Liver (tissue), 9 donors: Measurements from ENCODE around the gene CELA3B. TPM values are rescaled to one million over a fixed set of nuclear protein-coding genes. Genes with fewer than 3 reads are reported as not detected.

Experiments used
- DNase-seq: peaks from one replicate; pipeline ENCODE4 v3.0.0-alpha.2; 2017; ENCODE audit warnings: low spot score
- H3K27ac ChIP-seq, 2 donors: one replicate each; pipeline ENCODE4 v1.7.0; 2013; ENCODE audit warnings: inconsistent platforms in 2 of 2, low read length in 2 of 2, control low read depth in 1 of 2, low read depth in 1 of 2, mild to moderate bottlenecking in 1 of 2
- H3K27me3 ChIP-seq, 4 donors: one replicate each; pipeline versions ENCODE4 v1.6.1 to v1.7.0; 2013; ENCODE audit warnings: low read length in 3 of 4, inconsistent platforms in 1 of 4, mild to moderate bottlenecking in 1 of 4, moderate library complexity in 1 of 4; ENCODE audit not compliant: control insufficient read depth in 4 of 4, insufficient read depth in 4 of 4
- H3K36me3 ChIP-seq, 4 donors: one replicate each; pipeline versions ENCODE4 v1.6.1 to v1.7.0; 2013; ENCODE audit warnings: low read length in 3 of 4, mild to moderate bottlenecking in 3 of 4, low read depth in 1 of 4, moderate library complexity in 1 of 4; ENCODE audit not compliant: control insufficient read depth in 4 of 4, insufficient read depth in 3 of 4
- H3K4me1 ChIP-seq, 4 donors: one replicate each; pipeline versions ENCODE4 v1.6.1 to v1.7.0; 2013; ENCODE audit warnings: low read length in 3 of 4, mild to moderate bottlenecking in 3 of 4, moderate library complexity in 1 of 4; ENCODE audit not compliant: control insufficient read depth in 4 of 4, insufficient read depth in 4 of 4
- H3K4me3 ChIP-seq, 3 donors: one replicate each; pipeline versions ENCODE4 v1.6.1 to v1.7.0; 2013; ENCODE audit warnings: low read length in 3 of 3, control low read depth in 1 of 3, low read depth in 1 of 3, mild to moderate bottlenecking in 1 of 3
- H3K9ac ChIP-seq, 2 donors: one replicate each; pipeline ENCODE4 v1.7.0; 2013; ENCODE audit warnings: low read length in 2 of 2, mild to moderate bottlenecking in 2 of 2, moderate library complexity in 2 of 2, control low read depth in 1 of 2, low read depth in 1 of 2
- H3K9me3 ChIP-seq, 4 donors: one replicate each; pipeline versions ENCODE4 v1.6.1 to v1.7.0; 2013; ENCODE audit warnings: low read length in 3 of 4; ENCODE audit not compliant: control insufficient read depth in 4 of 4
- ATF3 ChIP-seq: IDR thresholded peaks from 2 replicates; pipeline ENCODE4 v1.6.1; 2016; ENCODE audit warnings: antibody characterized with exemption
- CTCF ChIP-seq: fragments of 150-350 bp; IDR thresholded peaks from 2 replicates; pipeline ENCODE4 v1.5.1; 2017; ENCODE audit warnings: improper control_type of control experiment, low read depth, low read length; ENCODE audit not compliant: missing input control
- EGR1 ChIP-seq, 2 donors: IDR thresholded peaks; 2 replicates each; pipeline ENCODE4 v1.6.1; 2016 to 2018; ENCODE audit warnings: antibody characterized with exemption in 2 of 2, low read depth in 2 of 2
- FOXA1 ChIP-seq: IDR thresholded peaks from 2 replicates; pipeline ENCODE4 v1.6.1; 2016; ENCODE audit warnings: antibody characterized with exemption
- FOXA2 ChIP-seq: IDR thresholded peaks from 2 replicates; pipeline ENCODE4 v1.6.1; 2016; ENCODE audit warnings: antibody characterized with exemption
- GABPA ChIP-seq, 2 donors: IDR thresholded peaks in 1 of 2; conservative IDR thresholded peaks in 1 of 2; 2 replicates each; pipeline ENCODE4 v1.6.1; 2016; ENCODE audit warnings: antibody characterized with exemption in 2 of 2, mild to moderate bottlenecking in 1 of 2, moderate library complexity in 1 of 2
- HNF4A ChIP-seq, 2 donors: conservative IDR thresholded peaks; 2 replicates each; pipeline ENCODE4 v1.6.1; 2016; ENCODE audit warnings: antibody characterized with exemption in 2 of 2, mild to moderate bottlenecking in 2 of 2
- HNF4G ChIP-seq: IDR thresholded peaks from 2 replicates; pipeline ENCODE4 v1.6.1; 2016; ENCODE audit warnings: antibody characterized with exemption
- JUND ChIP-seq, 2 donors: IDR thresholded peaks; 2 replicates each; pipeline ENCODE4 v1.6.1; 2016; ENCODE audit warnings: antibody characterized with exemption in 2 of 2
- MAX ChIP-seq: IDR thresholded peaks from 2 replicates; pipeline ENCODE4 v1.6.1; 2016; ENCODE audit warnings: antibody characterized with exemption
- NR2F2 ChIP-seq: IDR thresholded peaks from 2 replicates; pipeline ENCODE4 v1.6.1; 2016; ENCODE audit warnings: antibody characterized with exemption
- RAD21 ChIP-seq, 2 donors: IDR thresholded peaks; 2 replicates each; pipeline ENCODE4 v1.6.1; 2016; ENCODE audit warnings: antibody characterized with exemption in 2 of 2, mild to moderate bottlenecking in 2 of 2
- REST ChIP-seq: IDR thresholded peaks from 2 replicates; pipeline ENCODE4 v1.6.1; 2016; ENCODE audit warnings: antibody characterized with exemption, mild to moderate bottlenecking
- RXRA ChIP-seq, 2 donors: IDR thresholded peaks; 2 replicates each; pipeline ENCODE4 v1.6.1; 2017 to 2018; ENCODE audit warnings: antibody characterized with exemption in 2 of 2, mild to moderate bottlenecking in 1 of 2
- ZBTB33 ChIP-seq: IDR thresholded peaks from 2 replicates; pipeline ENCODE4 v1.6.1; 2016; ENCODE audit warnings: antibody characterized with exemption
- WGBS: extraction: QIAGEN DNeasy Blood & Tissue Kit; methylation state at CpG from one replicate; pipeline ENCODE4 v1.1.7; 2013; 5-methylcytosine and 5-hydroxymethylcytosine counted together
- polyA plus RNA-seq, 2 donors: library from polyadenylated mRNA; stranded (reverse) in 1 of 2; unstranded in 1 of 2; fragments of 200-250 nt in 1 of 2; fragments of >200 nt in 1 of 2; fragmentation: Nextera tagmentation in 1 of 2; extraction: Ambion mirVana in 1 of 2; gene quantifications; one replicate each; pipeline versions ENCODE4 v1.2.1 to v1.2.3, GENCODE V29; 2013 to 2015
- total RNA-seq, 2 donors: library from RNA; depleted of rRNA; stranded (reverse); fragments of >200 nt; gene quantifications; one replicate each; pipeline ENCODE4 v1.2.3, GENCODE V29; 2014
- donor health status: healthy.
- donor health status: healthy.
- donor health status: healthy.
- donor health status: healthy.
- donor health status: healthy.

CELA3B gene
- total and polyA plus RNA-seq, 4 donors, result not detected

GRCh38 chr1:21955501-21956281 is 21.1 kb upstream of the CELA3B start:
- no peak for TF ChIP-seq GABPA (IDR thresholded peaks at IDR 0.05 in 1 of 2, conservative IDR thresholded peaks at IDR 0.05 in 1 of 2)
- no peak for TF ChIP-seq FOXA2
- no peak for TF ChIP-seq HNF4A (conservative IDR thresholded peaks at IDR 0.05)
- TF ChIP-seq EGR1 (IDR thresholded peaks at IDR 0.05; ENCODE audit: low read depth in 2 of 2), result no peak
- no peak for TF ChIP-seq REST
- no peak for TF ChIP-seq JUND (IDR thresholded peaks at IDR 0.05)
- H3K9me3 ChIP-seq, result no peaks in the 10 kb centered on the region
- peaks cover 0 to 8% (median 0%) of the 10 kb centered on the region in 4 donors for H3K4me1 ChIP-seq
- H3K4me3 ChIP-seq, result no peak overlapping the region
- DNase-seq, result no peak
- H3K27me3 ChIP-seq, result no peaks in the 10 kb centered on the region
- no peak overlapping the region for H3K9ac ChIP-seq
- H3K27ac ChIP-seq, result no peak overlapping the region
- WGBS, result 76% methylated on average over 9 of the region's 9 CpGs
- no peaks in the 10 kb centered on the region for H3K36me3 ChIP-seq

- H3K27me3 ChIP-seq, result no peaks in the 10 kb centered on the region
- 43% methylated on average over 18 of the region's 18 CpGs for WGBS
- H3K9ac ChIP-seq, result no peak overlapping the region
- H3K9me3 ChIP-seq, result no peaks in the 10 kb centered on the region
- H3K36me3 ChIP-seq, result no peaks in the 10 kb centered on the region
- DNase-seq, result no peak
- no peak overlapping the region for H3K27ac ChIP-seq
- no peak overlapping the region for H3K4me3 ChIP-seq
- no peak for TF ChIP-seq EGR1 (IDR thresholded peaks at IDR 0.05; ENCODE audit: low read depth in 2 of 2)
- no peak for TF ChIP-seq JUND (IDR thresholded peaks at IDR 0.05)
- TF ChIP-seq MAX, result no peak
- no peak for TF ChIP-seq ZBTB33
- TF ChIP-seq RAD21 (IDR thresholded peaks at IDR 0.05), result no peak
- no peak for TF ChIP-seq FOXA2
- no peak for TF ChIP-seq NR2F2
- no peak for TF ChIP-seq CTCF
- no peak for TF ChIP-seq HNF4G
- no peak for TF ChIP-seq FOXA1
- TF ChIP-seq HNF4A (conservative IDR thresholded peaks at IDR 0.05), result no peak
- TF ChIP-seq REST, result no peak
- TF ChIP-seq GABPA (IDR thresholded peaks at IDR 0.05 in 1 of 2, conservative IDR thresholded peaks at IDR 0.05 in 1 of 2), result no peak
- no peak for TF ChIP-seq ATF3
- TF ChIP-seq RXRA (IDR thresholded peaks at IDR 0.05), result no peak
- peaks cover 0 to 8% (median 0%) of the 10 kb centered on the region in 4 donors for H3K4me1 ChIP-seq
Measured at GRCh38 chr1:21956720-21957552, 19.9 kb upstream of the CELA3B start.
